ENCODE measurements around the gene ENOPH1. TPM values are rescaled to one million over a fixed set of nuclear protein-coding genes. Genes with fewer than 3 reads are reported as not detected.
A peak's percentile ranks its signal among the peaks of the same experiment; 100 is the strongest.

The ENOPH1 gene
- total RNA-seq, 1 donor from 2014 or later: 14.6 TPM

- no peak for ATAC-seq
- no peak for DNase-seq (ENCODE audit: missing footprints)
- intact Hi-C loops (cut with DNase I): no loop called here
Observed at GRCh38 chr4:82423245-82424054, 6.9 kb upstream of the ENOPH1 start.

GRCh38 chr4:82425478-82425877, 4.9 kb upstream of the ENOPH1 start:
- DNase-seq (ENCODE audit: missing footprints): no peak
- no peak for ATAC-seq
- intact Hi-C loops (cut with DNase I): loop anchor here (5.0 kb wide), 1 partner anchor 587 kb away; the partner anchor contains the start of gene LIN54

- DNase-seq (ENCODE audit: missing footprints): no peak
- ATAC-seq: no peak
- intact Hi-C loops (cut with DNase I): loop anchor here (5.0 kb wide), 1 partner anchor 584 kb away; the partner anchor contains the start of gene LIN54
Observed at GRCh38 chr4:82428526-82428968, 1.8 kb upstream of the ENOPH1 start.

GRCh38 chr4:82428969-82429727, 1.2 kb upstream of the ENOPH1 start:
- intact Hi-C loops (cut with DNase I): loop anchor here (1.0 to 5.0 kb wide), 2 partner anchors 55 to 583 kb away; partner anchors contain the start of gene LIN54
- peak; percentile 90 for ATAC-seq
- peak; percentile 95 for DNase-seq (ENCODE audit: missing footprints)

GRCh38 chr4:82429728-82430192, 630 bp upstream of the ENOPH1 start:
- DNase-seq (ENCODE audit: missing footprints): no peak
- intact Hi-C loops (cut with DNase I): loop anchor here (1.0 to 5.0 kb wide), 4 partner anchors 55 to 583 kb away; partner anchors contain the start of genes LIN54 and THAP9

GRCh38 chr4:82430964-82431745, 765 bp downstream of the ENOPH1 start:
- ATAC-seq: no peak
- DNase-seq (ENCODE audit: missing footprints): no peak
- intact Hi-C loops (cut with DNase I): loop anchor here (1.0 to 2.0 kb wide), 2 partner anchors 146 to 469 kb away; partner anchors contain the start of gene THAP9

More at GRCh38 chr4:82429728-82430192, 630 bp upstream of the ENOPH1 start:
- ATAC-seq: no peak

- ATAC-seq (no peak), DNase-seq (ENCODE audit: missing footprints) (no peak)
- intact Hi-C loops (cut with DNase I): loop anchor here (2.0 kb wide), 1 partner anchor 147 kb away; no protein-coding TSS in a partner anchor
Observed at GRCh38 chr4:82431831-82432230, 1.4 kb downstream of the ENOPH1 start.

- intact Hi-C loops (cut with DNase I): no loop called here
- DNase-seq (ENCODE audit: missing footprints) (no peak), ATAC-seq (no peak)
Observed at GRCh38 chr4:82432596-82432995, 2.2 kb downstream of the ENOPH1 start.

- ATAC-seq (no peak), DNase-seq (ENCODE audit: missing footprints) (no peak)
- intact Hi-C loops (cut with DNase I): no loop called here
Observed at GRCh38 chr4:82433791-82434190, 3.4 kb downstream of the ENOPH1 start.

GRCh38 chr4:82434949-82435348, 4.6 kb downstream of the ENOPH1 start:
- ATAC-seq (no peak), DNase-seq (ENCODE audit: missing footprints) (no peak)
- intact Hi-C loops (cut with DNase I): no loop called here

GRCh38 chr4:82436130-82436529, 5.7 kb downstream of the ENOPH1 start:
- intact Hi-C loops (cut with DNase I): no loop called here
- ATAC-seq (no peak), DNase-seq (ENCODE audit: missing footprints) (no peak)

GRCh38 chr4:82436780-82437179, 6.4 kb downstream of the ENOPH1 start:
- ATAC-seq: no peak
- no peak for DNase-seq (ENCODE audit: missing footprints)
- intact Hi-C loops (cut with DNase I): no loop called here

- ATAC-seq (no peak), DNase-seq (ENCODE audit: missing footprints) (no peak)
- intact Hi-C loops (cut with DNase I): no loop called here
Observed at GRCh38 chr4:82437285-82438005, 7.1 kb downstream of the ENOPH1 start.

- ATAC-seq (no peak), DNase-seq (ENCODE audit: missing footprints) (no peak)
- intact Hi-C loops (cut with DNase I): no loop called here
Observed at GRCh38 chr4:82439088-82439487, 8.7 kb downstream of the ENOPH1 start.

GRCh38 chr4:82447886-82448285, 17.5 kb downstream of the ENOPH1 start:
- intact Hi-C loops (cut with DNase I): no loop called here
- no peak for ATAC-seq
- no peak for DNase-seq (ENCODE audit: missing footprints)

- DNase-seq (ENCODE audit: missing footprints) (no peak), ATAC-seq (no peak)
- intact Hi-C loops (cut with DNase I): no loop called here
Observed at GRCh38 chr4:82450966-82451755, 20.8 kb downstream of the ENOPH1 start.

GRCh38 chr4:82452026-82452425, 21.6 kb downstream of the ENOPH1 start:
- intact Hi-C loops (cut with DNase I): no loop called here
- ATAC-seq (no peak), DNase-seq (ENCODE audit: missing footprints) (no peak)

All from Right ventricle myocardium inferior (tissue), 1 donor.